Endothelial cell of umbilical vein (primary cell): Measurements from ENCODE around the gene ARSB. TPM values are rescaled to one million over a fixed set of nuclear protein-coding genes. Genes with fewer than 3 reads are reported as not detected.

ENCODE experiments used
- BruUV-seq: library from RNA; stranded (reverse); fragments of 400-500 nt; replicated peaks from 2 replicates; lab custom pipeline; 2021; lab: Mats Ljungman, UMichigan
- CTCF ChIA-PET: fragments of 300-600, 350-600 bp; sonication (Branson Sonifier 250); formaldehyde crosslinking; loops from one replicate; lab custom pipeline; 2021; ENCODE audit warnings: antibody characterized with exemption, inconsistent platforms; lab: Charles Lee
- POLR2A ChIA-PET: fragments of 300-600, 350-600 bp; sonication (Branson Sonifier 250); formaldehyde crosslinking; loops from one replicate; lab custom pipeline; 2021; ENCODE audit warnings: antibody characterized with exemption, inconsistent platforms; lab: Charles Lee
- DNase-seq: peaks from one replicate; pipeline ENCODE4 v3.0.0-alpha.2; 2011; ENCODE audit warnings: low read depth, low spot score
- FAIRE-seq: peaks from 2 replicates; lab custom pipeline; 2011; peaks lifted over from hg19 to GRCh38; lab: Jason Lieb, UNC
- H2AFZ ChIP-seq: 2 replicates; pipeline ENCODE4 v1.6.0; 2012; ENCODE audit warnings: low read depth, low read length, control low read depth, inconsistent platforms
- H3K27ac ChIP-seq: 2 replicates; pipeline ENCODE4 v1.5.1; 2011; ENCODE audit warnings: low read depth, mild to moderate bottlenecking, control low read depth, low read length, moderate library complexity; ENCODE audit not compliant: insufficient read depth
- H3K27me3 ChIP-seq, 2 experiments: 2 replicates each; pipeline versions ENCODE4 v1.6.0 to v1.6.1; 2011; ENCODE audit warnings: low read length in 2 of 2, mixed read lengths in 1 of 2; ENCODE audit not compliant: control insufficient read depth in 2 of 2, insufficient read depth in 2 of 2
- H3K36me3 ChIP-seq, 2 experiments: 2 replicates in 1 of 2; 3 replicates in 1 of 2; pipeline ENCODE4 v1.5.1; 2011; ENCODE audit warnings: low read length in 2 of 2, mild to moderate bottlenecking in 1 of 2, moderate library complexity in 1 of 2; ENCODE audit not compliant: control insufficient read depth in 2 of 2, insufficient read depth in 2 of 2; ENCODE audit errors: extremely low read depth in 1 of 2
- H3K4me1 ChIP-seq: 3 replicates; pipeline ENCODE4 v1.5.1; 2011; ENCODE audit warnings: mild to moderate bottlenecking, low read length; ENCODE audit not compliant: control insufficient read depth, insufficient read depth; ENCODE audit errors: extremely low read depth
- H3K4me2 ChIP-seq: 2 replicates; pipeline ENCODE4 v1.6.1; 2011; ENCODE audit warnings: low read length, control low read depth, mixed read lengths; ENCODE audit not compliant: insufficient read depth
- H3K4me3 ChIP-seq, 3 experiments: fragments of 200-600 bp in 1 of 3; sonication (generic), shearing (Covaris generic) in 1 of 3; replicated peaks in 1 of 3; 2 replicates each; pipeline ENCODE4 v1.5.1; 2011 to 2016; ENCODE audit warnings: control low read depth in 3 of 3, low read length in 3 of 3, mild to moderate bottlenecking in 2 of 3, inconsistent platforms in 1 of 3, low read depth in 1 of 3, moderate library complexity in 1 of 3; ENCODE audit not compliant: insufficient read depth in 1 of 3
- H3K79me2 ChIP-seq: 2 replicates; pipeline ENCODE4 v1.6.0; 2012; ENCODE audit warnings: low read length, inconsistent platforms; ENCODE audit not compliant: control insufficient read depth, insufficient read depth
- H3K9ac ChIP-seq: replicated peaks from 2 replicates; pipeline ENCODE3; 2011; ENCODE audit warnings: low read length, control low read depth; ENCODE audit not compliant: insufficient read depth; ENCODE audit errors: extremely low read depth
- H3K9me1 ChIP-seq: replicated peaks from 3 replicates; pipeline ENCODE4 v1.6.0; 2011; ENCODE audit warnings: mild to moderate bottlenecking, low read length; ENCODE audit not compliant: control insufficient read depth, insufficient read depth; ENCODE audit errors: extremely low read depth
- H3K9me3 ChIP-seq: replicated peaks from 2 replicates; pipeline ENCODE4 v1.5.1; 2012; ENCODE audit warnings: low read length, inconsistent platforms; ENCODE audit not compliant: control insufficient read depth, insufficient read depth
- H4K20me1 ChIP-seq: replicated peaks from 2 replicates; pipeline ENCODE3; 2011; ENCODE audit warnings: mild to moderate bottlenecking, low read length; ENCODE audit not compliant: control insufficient read depth, insufficient read depth; ENCODE audit errors: extremely low read depth
- EZH2 ChIP-seq: IDR thresholded peaks from 2 replicates; pipeline ENCODE4 v1.6.1; 2012; ENCODE audit warnings: borderline replicate concordance, low read depth, mild to moderate bottlenecking, moderate library complexity, low read length, inconsistent platforms; ENCODE audit not compliant: severe bottlenecking
- FOS ChIP-seq: IDR thresholded peaks from 2 replicates; pipeline ENCODE4 v1.6.1; 2011; ENCODE audit warnings: mild to moderate bottlenecking, low read length, moderate library complexity, borderline replicate concordance; ENCODE audit not compliant: insufficient read depth
- GATA2 ChIP-seq: IDR thresholded peaks from 2 replicates; pipeline ENCODE4 v1.7.0; 2011; ENCODE audit warnings: low read depth, mild to moderate bottlenecking, moderate library complexity, mixed read lengths, low read length; ENCODE audit not compliant: insufficient read length, insufficient read depth
- JUN ChIP-seq: IDR thresholded peaks from 2 replicates; pipeline ENCODE4 v1.6.1; 2011; ENCODE audit warnings: borderline replicate concordance, low read depth; ENCODE audit not compliant: insufficient read length, insufficient read depth
- MYC ChIP-seq: IDR thresholded peaks from one replicate; pipeline ENCODE4 v1.6.1; 2011; ENCODE audit warnings: mild to moderate bottlenecking, low read depth, low read length
- POLR2A ChIP-seq: IDR thresholded peaks from 2 replicates; pipeline ENCODE4 v1.6.1; 2012; ENCODE audit warnings: low read depth, mild to moderate bottlenecking, control low read depth, low read length
- POLR2AphosphoS5 ChIP-seq: IDR thresholded peaks from 2 replicates; pipeline ENCODE4 v1.6.1; 2012; ENCODE audit warnings: low read depth, mild to moderate bottlenecking, control low read depth, low read length, moderate library complexity; ENCODE audit not compliant: insufficient read depth
- dilution Hi-C: fragments of 300-500 bp; cut with MboI; formaldehyde crosslinking; loops from one replicate; pipeline ENCODE4 v1.15.0; 2019; ENCODE audit warnings: low sequenced_read_pairs; ENCODE audit not compliant: extremely low pct_ligation_motif_present
- intact Hi-C: fragments of 100-400 bp; cut with micrococcal nuclease; formaldehyde crosslinking; loops from one replicate; pipeline ENCODE4 v1.10.0; 2022
- polyA plus RNA-seq, 4 experiments: library from polyadenylated mRNA; depleted of rRNA in 3 of 4; stranded (reverse) in 3 of 4; unstranded in 1 of 4; fragments of >200 nt; gene quantifications; 2 replicates each; pipeline versions ENCODE4 v1.2.1 to v1.2.3, GENCODE V29; 2011 to 2012; ENCODE audit warnings: missing spikeins in 1 of 4
- total RNA-seq: library from RNA; stranded (reverse); gene quantifications from 2 replicates; pipeline ENCODE4 v1.2.3, GENCODE V29; 2021
- TF ChIP-seq, protein P1 (sequence below), 2 donors: IDR thresholded peaks; 1 replicate in 1 of 2; 2 replicates in 1 of 2; pipeline ENCODE4 v1.5.1; 2011; ENCODE audit warnings: low read length in 2 of 2, mild to moderate bottlenecking in 2 of 2, moderate library complexity in 2 of 2, control low read depth in 1 of 2, inconsistent platforms in 1 of 2, low read depth in 1 of 2; ENCODE audit not compliant: insufficient read depth in 1 of 2; ENCODE audit errors: extremely low read depth in 1 of 2
- TF ChIP-seq, protein P2 (sequence below): IDR thresholded peaks from 2 replicates; pipeline ENCODE4 v1.6.1; 2011; ENCODE audit not compliant: insufficient read depth, insufficient read length

ARSB gene
- total and polyA plus RNA-seq, 2 donors (not counting 3 experiments of a cell fraction or from before 2014, with no cell fraction given): 17.2 to 25.8 TPM

DNA sequence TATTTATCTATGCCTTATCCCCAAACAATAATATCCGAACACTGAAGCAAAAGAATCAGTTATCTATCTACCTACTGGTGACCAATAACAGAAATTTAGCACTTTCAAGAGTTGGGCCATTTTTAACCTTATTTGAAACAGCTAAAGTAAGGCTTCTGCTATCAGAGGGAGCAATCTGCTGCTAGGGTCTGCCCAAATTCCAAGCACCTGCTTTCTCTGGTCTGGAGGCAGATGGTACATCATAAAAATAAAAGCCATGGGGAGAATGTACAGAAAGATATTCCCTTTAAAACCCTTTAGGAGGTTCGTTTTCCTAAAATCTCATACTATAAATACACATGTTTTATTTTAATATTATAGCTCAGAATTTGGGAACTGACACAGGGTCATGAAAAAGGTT is 37.7 kb upstream of the ARSB start:
- Histone ChIP-seq H3K27ac (no peak overlapping the region), H3K9me3 (no peaks in the 10 kb centered on the region), H3K79me2 (no peaks in the 10 kb centered on the region), H2AFZ (no peak overlapping the region), H3K4me1 (peaks cover 16% of the 10 kb centered on the region), H3K27me3 (peaks cover 2 to 19% of the 10 kb centered on the region in 2 experiments), H3K9ac (no peak overlapping the region), H3K9me1 (no peaks in the 10 kb centered on the region), H3K36me3 (no peaks in the 10 kb centered on the region), H3K4me3 (no peak overlapping the region), H3K4me2 (no peak overlapping the region), H4K20me1 (no peaks in the 10 kb centered on the region)
- CTCF ChIA-PET: interaction anchor here (1.0 to 13.1 kb wide), 12 partner anchors 7 to 1061 kb away, joined by 3 to 726 read pairs (median 12); partner anchors contain the start of gene ARSB
- BruUV-seq: no TSS peak
- no peak for TF ChIP-seq MYC
- TF ChIP-seq FOS: no peak
- TF ChIP-seq, protein P1, sequence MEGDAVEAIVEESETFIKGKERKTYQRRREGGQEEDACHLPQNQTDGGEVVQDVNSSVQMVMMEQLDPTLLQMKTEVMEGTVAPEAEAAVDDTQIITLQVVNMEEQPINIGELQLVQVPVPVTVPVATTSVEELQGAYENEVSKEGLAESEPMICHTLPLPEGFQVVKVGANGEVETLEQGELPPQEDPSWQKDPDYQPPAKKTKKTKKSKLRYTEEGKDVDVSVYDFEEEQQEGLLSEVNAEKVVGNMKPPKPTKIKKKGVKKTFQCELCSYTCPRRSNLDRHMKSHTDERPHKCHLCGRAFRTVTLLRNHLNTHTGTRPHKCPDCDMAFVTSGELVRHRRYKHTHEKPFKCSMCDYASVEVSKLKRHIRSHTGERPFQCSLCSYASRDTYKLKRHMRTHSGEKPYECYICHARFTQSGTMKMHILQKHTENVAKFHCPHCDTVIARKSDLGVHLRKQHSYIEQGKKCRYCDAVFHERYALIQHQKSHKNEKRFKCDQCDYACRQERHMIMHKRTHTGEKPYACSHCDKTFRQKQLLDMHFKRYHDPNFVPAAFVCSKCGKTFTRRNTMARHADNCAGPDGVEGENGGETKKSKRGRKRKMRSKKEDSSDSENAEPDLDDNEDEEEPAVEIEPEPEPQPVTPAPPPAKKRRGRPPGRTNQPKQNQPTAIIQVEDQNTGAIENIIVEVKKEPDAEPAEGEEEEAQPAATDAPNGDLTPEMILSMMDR (IDR thresholded peaks at IDR 0.05; ENCODE audit: extremely low read depth in 1 of 2, insufficient read depth in 1 of 2, low read depth in 1 of 2, low read length in 2 of 2): no peak
- no peak for TF ChIP-seq POLR2AphosphoS5
- TF ChIP-seq, protein P2, sequence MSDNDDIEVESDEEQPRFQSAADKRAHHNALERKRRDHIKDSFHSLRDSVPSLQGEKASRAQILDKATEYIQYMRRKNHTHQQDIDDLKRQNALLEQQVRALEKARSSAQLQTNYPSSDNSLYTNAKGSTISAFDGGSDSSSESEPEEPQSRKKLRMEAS: no peak
- no peak for TF ChIP-seq GATA2
- TF ChIP-seq EZH2: no peak
- TF ChIP-seq POLR2A: no peak
- no peak for TF ChIP-seq JUN
- intact Hi-C loops: loop anchor here (5.0 kb wide), 2 partner anchors 215 to 235 kb away; partner anchors contain the start of gene JMY
- DNase-seq (no peak), FAIRE-seq (no peak)
- POLR2A ChIA-PET: no interaction called here
- dilution Hi-C loops: no loop called here
